Mucosa of stomach (tissue), 1 donor: Measurements from ENCODE around the gene CCDC124.

Experiments
- H3K27me3 ChIP-seq: one replicate; pipeline ENCODE4 v1.7.0; 2013; ENCODE audit warnings: mild to moderate bottlenecking, low read length; ENCODE audit not compliant: control insufficient read depth, insufficient read depth
- H3K36me3 ChIP-seq: one replicate; pipeline ENCODE4 v1.7.0; 2013; ENCODE audit warnings: low read length; ENCODE audit not compliant: control insufficient read depth, insufficient read depth
- H3K4me1 ChIP-seq: one replicate; pipeline ENCODE4 v1.7.0; 2013; ENCODE audit warnings: mild to moderate bottlenecking, low read length; ENCODE audit not compliant: control insufficient read depth, insufficient read depth
- H3K4me3 ChIP-seq: one replicate; pipeline ENCODE4 v1.7.0; 2013; ENCODE audit warnings: low read length
- H3K9ac ChIP-seq: one replicate; pipeline ENCODE4 v1.7.0; 2013; ENCODE audit warnings: mild to moderate bottlenecking, low read length, moderate library complexity
- H3K9me3 ChIP-seq: one replicate; pipeline ENCODE4 v1.7.0; 2013; ENCODE audit warnings: mild to moderate bottlenecking, low read length, moderate library complexity; ENCODE audit not compliant: control insufficient read depth
- donor health status: Pancreatic carcinoma.

The CCDC124 gene

DNA sequence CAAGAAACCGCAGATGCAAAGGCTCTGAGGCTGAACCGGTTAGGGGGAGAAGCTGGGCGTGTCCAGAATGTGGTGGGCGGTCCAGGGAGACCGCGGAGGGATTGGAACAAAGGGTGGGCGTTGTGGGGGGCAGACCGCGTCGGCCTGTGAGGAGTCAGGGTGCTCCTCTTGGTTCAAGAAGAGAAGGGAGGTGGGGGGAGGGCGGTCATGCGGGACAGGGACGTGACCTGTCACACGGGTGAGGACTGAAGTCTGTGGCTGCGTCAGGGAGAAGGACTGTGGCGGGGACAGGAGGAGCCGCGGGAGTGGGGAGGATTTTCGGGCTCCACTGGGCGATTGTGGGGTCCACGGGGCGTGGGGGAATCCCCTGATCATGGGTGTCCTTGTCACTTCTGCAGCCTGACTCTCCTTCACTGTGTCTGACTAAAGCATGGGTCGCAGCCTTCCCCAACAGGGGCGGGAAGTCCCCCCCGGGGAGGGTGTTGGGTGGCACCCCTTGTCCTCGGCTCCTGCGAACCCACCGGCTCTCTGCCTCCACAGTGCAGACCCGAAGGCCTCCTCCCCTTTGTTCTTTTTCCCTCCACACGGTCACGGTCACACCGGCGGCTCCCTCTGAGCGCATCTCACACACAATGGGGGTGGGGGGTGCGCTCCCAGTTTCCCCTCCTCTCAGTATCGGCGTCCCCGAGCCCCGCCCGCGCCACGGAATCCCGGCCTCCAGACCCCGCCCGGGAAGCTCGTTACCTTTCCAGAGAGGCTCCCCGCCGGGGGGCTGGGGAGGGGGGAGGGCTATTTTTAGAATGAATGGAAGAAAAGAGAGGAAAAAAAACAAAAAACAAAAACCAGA lies 17.7 kb downstream of the CCDC124 start:
- H3K36me3 ChIP-seq, result no peaks in the 10 kb centered on the region
- no peak overlapping the region for H3K9ac ChIP-seq
- peaks cover 23% of the 10 kb centered on the region for H3K4me1 ChIP-seq
- peaks cover 63% of the 10 kb centered on the region for H3K27me3 ChIP-seq
- no peak overlapping the region for H3K4me3 ChIP-seq
- no peaks in the 10 kb centered on the region for H3K9me3 ChIP-seq

DNA sequence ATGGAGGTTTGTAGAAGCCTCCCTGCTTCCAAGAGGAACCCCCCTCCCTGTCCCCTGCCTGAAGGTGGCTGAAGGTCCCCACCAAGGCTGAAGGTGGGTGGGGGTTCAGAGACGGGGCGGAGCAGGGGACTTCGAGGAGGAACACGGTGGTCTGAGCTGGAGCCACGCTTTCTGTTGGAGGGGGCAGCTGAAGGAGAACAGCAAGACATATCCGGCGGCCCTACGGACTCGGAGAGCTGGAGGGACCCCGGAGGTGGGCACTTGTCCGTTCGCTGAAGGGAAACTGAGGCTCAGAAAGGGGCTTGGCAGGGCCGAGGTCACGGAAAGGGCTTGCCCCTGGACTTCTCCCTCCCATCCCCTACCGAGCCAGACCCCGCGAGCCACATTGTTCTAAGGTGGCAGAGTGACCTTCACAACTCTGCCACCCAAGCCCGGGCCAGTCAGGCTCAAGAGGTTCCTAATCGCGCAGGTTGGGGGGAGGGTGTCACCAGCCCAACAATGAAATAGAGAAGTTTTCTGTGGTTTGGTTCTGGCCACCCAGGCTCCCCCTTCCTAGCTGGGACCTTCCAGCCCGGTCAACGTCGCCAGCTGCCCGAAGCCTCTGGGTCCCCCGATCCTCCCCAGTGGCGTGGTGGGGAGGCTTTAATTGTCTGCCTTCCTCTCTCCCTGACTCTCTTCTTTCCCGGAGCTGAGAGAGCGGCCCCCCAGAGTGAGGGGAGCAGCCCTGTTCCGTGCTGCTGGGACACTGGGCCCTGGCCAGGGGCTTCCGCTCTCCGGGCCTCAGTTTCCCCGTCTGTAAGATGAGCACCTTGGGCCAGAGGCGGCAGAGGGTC lies 18.6 kb downstream of the CCDC124 start:
- Histone ChIP-seq H3K9me3 (no peaks in the 10 kb centered on the region), H3K36me3 (no peaks in the 10 kb centered on the region), H3K4me3 (no peak overlapping the region), H3K9ac (no peak overlapping the region), H3K4me1 (peaks cover 23% of the 10 kb centered on the region), H3K27me3 (peaks cover 63% of the 10 kb centered on the region)

DNA sequence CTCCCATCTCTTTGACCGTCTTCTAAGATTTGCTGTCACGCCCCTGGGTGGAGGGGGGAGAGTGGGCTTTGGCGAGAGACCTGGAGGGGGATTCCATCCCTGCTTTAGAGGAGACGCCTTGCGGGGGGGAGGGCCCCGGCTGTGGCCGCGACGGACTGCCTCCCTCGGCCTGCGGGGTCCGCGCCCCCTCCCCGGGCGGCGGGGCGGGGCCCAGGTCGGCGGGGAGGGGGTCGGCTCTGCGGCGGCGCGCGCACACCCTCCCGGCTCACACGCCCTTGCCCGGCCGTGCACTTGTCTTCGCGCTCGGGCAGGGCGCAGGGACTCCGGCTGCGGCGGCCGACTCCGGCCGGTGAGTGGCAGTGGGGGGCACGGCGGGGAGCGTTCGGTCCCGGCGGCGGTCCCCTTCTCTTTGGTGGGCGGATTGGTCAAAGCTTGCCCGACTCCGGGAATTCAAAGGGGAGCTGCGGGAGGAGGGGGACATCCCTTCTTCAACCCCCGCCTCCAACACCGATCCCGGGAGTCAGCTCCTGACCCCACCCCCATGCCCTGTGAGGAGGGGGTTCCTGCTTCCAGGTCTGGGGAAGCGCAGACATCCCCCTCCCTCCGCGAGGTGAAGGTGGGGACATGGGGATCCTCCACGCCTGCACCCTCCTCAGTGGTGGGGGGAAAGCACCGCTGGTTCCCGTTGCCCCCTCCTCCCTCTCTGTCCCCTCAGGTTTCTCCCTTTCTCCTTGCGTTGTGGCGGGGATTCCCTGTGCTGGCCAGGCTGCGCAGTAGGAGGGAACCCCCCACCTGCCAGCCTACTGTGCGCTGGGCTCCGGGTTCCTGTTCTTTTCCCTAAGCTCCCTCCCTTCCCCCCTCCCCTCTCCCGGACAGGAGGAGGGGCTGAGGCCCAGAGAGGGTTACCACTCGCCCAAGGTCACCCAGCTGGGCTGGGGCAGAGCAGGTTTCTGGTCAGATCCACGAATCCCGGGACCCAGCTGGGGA lies 19.5 kb downstream of the CCDC124 start:
- Histone ChIP-seq H3K9me3 (no peaks in the 10 kb centered on the region), H3K27me3 (peaks cover 64% of the 10 kb centered on the region), H3K9ac (no peak overlapping the region), H3K4me1 (peaks cover 18% of the 10 kb centered on the region), H3K36me3 (no peaks in the 10 kb centered on the region), H3K4me3 (no peak overlapping the region)

GRCh38 chr19:17953316-17953801 lies 20.5 kb downstream of the CCDC124 start:
- H3K27me3 ChIP-seq, result peaks cover 70% of the 10 kb centered on the region
- H3K9me3 ChIP-seq, result no peaks in the 10 kb centered on the region
- peaks cover 17% of the 10 kb centered on the region for H3K4me1 ChIP-seq
- no peak overlapping the region for H3K4me3 ChIP-seq
- H3K36me3 ChIP-seq, result no peaks in the 10 kb centered on the region
- no peak overlapping the region for H3K9ac ChIP-seq

- peaks cover 66% of the 10 kb centered on the region for H3K27me3 ChIP-seq
- no peak overlapping the region for H3K9ac ChIP-seq
- H3K4me1 ChIP-seq, result peaks cover 16% of the 10 kb centered on the region
- no peak overlapping the region for H3K4me3 ChIP-seq
- H3K9me3 ChIP-seq, result no peaks in the 10 kb centered on the region
- no peaks in the 10 kb centered on the region for H3K36me3 ChIP-seq
Observed at GRCh38 chr19:17953869-17954268, 21.1 kb downstream of the CCDC124 start.

DNA sequence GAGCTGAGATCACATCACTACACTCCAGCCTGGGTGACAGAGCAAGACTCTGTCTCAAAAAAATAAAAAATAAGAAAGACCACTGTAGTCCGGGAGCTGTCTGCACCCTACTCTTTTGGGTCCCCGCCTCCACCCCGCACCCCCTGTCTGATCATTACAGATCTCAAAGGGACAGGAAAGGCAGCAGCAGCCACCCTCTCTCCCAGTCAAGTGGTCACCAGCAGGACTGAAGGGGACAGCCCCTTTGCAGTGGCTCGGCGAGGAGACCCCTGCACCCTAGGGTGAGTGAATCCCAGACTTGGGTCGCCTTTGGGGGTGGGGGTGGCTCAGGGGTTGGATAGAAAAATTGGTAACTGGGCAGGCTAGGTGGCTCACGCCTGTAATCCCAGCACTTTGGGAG lies 21.6 kb downstream of the CCDC124 start:
- Histone ChIP-seq H3K9me3 (no peaks in the 10 kb centered on the region), H3K9ac (no peak overlapping the region), H3K4me1 (peaks cover 11% of the 10 kb centered on the region), H3K4me3 (no peak overlapping the region), H3K36me3 (no peaks in the 10 kb centered on the region), H3K27me3 (peaks cover 61% of the 10 kb centered on the region)

- peaks cover 36% of the 10 kb centered on the region for H3K27me3 ChIP-seq
- no peaks in the 10 kb centered on the region for H3K9me3 ChIP-seq
- H3K4me3 ChIP-seq, result no peak overlapping the region
- H3K4me1 ChIP-seq, result no peaks in the 10 kb centered on the region
- H3K9ac ChIP-seq, result no peak overlapping the region
- H3K36me3 ChIP-seq, result no peaks in the 10 kb centered on the region
Observed at GRCh38 chr19:17957149-17957849, 24.5 kb downstream of the CCDC124 start.

GRCh38 chr19:17957885-17958284 lies 25.1 kb downstream of the CCDC124 start:
- no peak overlapping the region for H3K4me3 ChIP-seq
- no peaks in the 10 kb centered on the region for H3K4me1 ChIP-seq
- no peaks in the 10 kb centered on the region for H3K36me3 ChIP-seq
- H3K9ac ChIP-seq, result no peak overlapping the region
- H3K9me3 ChIP-seq, result no peaks in the 10 kb centered on the region
- H3K27me3 ChIP-seq, result peaks cover 32% of the 10 kb centered on the region

GRCh38 chr19:17963936-17964691 lies 31.3 kb downstream of the CCDC124 start:
- Histone ChIP-seq H3K27me3 (peaks cover 43% of the 10 kb centered on the region), H3K36me3 (no peaks in the 10 kb centered on the region)

DNA sequence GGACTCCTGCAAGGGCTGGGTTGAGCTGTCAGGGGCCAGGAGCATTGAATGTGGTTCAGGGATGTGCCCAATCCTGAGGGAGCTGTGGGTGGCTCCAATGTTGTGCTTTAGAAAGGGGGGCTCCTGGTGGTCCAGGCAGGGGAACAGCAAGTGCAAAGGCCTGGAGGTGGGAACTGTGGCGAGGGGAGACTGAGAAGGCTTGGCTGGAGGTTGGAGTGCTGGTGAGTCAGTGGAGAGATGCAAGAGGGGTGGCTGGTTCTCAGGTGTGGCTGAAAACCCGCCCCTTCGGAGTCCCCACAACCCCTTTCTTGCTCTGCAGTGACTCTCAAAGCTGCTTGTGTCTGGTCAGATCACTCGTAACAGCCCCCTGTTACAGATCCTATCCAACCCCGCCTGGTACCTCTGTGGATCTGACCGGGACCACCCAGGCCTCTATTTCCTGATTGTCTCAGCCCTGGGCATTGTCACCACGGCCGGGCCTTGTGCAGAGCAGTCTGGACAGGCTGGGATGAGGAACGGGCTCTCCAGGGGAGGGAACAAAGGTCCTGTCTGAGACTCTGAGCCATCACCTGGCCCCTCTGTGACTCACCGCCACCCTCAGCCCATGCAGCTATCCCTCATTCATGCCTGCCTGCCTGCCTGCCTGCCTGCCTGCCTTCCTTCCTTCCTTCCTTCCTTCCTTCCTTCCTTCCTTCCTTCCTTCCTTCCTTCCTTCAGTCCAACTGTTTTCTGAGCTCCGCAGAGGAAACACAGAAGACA lies 32.7 kb downstream of the CCDC124 start:
- H3K27me3 ChIP-seq, result peaks cover 44% of the 10 kb centered on the region
- no peaks in the 10 kb centered on the region for H3K9me3 ChIP-seq
- H3K9ac ChIP-seq, result no peak overlapping the region
- H3K36me3 ChIP-seq, result no peaks in the 10 kb centered on the region
- H3K4me1 ChIP-seq, result no peaks in the 10 kb centered on the region
- H3K4me3 ChIP-seq, result no peak overlapping the region

More at GRCh38 chr19:17963936-17964691, 31.3 kb downstream of the CCDC124 start:
- H3K4me3 ChIP-seq, result no peak overlapping the region
- no peaks in the 10 kb centered on the region for H3K4me1 ChIP-seq
- no peak overlapping the region for H3K9ac ChIP-seq
- no peaks in the 10 kb centered on the region for H3K9me3 ChIP-seq
